ENCODE data around the gene CTU2. TPM values are rescaled to one million over a fixed set of nuclear protein-coding genes. Genes with fewer than 3 reads are reported as not detected.

The CTU2 gene
- total RNA-seq, 3 donors from 2014 or later: 7.3 to 8.2 (median 7.8) TPM

DNA sequence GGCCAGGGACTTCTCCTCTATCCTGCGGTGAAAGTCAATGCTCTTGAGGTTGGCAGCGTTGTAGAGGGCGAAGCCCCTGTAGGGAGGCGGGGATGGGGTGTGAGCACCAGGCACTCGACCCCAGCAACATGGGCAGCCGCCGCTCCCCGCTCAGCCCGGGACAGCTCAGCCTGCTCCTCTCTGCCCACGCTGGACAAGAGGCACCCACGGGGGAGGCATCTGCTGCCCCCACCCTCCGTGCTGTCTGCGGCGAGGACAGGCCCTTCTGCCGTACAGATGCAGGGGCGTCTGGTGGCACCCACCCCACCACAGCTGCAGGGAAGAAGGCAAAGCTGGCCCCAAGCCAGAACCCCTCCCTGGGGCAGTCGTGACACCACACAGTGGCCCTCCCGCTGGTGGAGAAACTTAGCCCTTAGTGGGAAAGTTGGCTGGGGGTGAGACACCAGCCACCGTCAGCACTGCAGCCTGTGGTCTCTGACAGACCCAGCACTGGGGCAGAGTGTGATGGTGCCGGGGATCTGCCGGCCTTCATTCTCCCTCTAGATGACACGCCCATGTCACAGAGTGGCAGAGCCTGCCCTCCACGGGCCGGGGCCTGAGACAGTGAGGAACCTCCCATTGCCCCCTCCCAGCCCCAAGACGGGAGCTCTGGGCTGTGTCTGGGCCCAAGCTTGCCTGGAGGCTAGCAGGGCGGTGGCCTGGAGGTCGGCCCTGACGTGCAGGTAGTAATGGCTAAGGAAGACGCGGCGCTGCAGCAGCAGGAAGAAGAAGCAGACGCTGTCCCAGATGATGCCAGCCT, 19.5 kb downstream of the CTU2 start:
- H3K36me3 ChIP-seq: no peaks in the 10 kb centered on the region

DNA sequence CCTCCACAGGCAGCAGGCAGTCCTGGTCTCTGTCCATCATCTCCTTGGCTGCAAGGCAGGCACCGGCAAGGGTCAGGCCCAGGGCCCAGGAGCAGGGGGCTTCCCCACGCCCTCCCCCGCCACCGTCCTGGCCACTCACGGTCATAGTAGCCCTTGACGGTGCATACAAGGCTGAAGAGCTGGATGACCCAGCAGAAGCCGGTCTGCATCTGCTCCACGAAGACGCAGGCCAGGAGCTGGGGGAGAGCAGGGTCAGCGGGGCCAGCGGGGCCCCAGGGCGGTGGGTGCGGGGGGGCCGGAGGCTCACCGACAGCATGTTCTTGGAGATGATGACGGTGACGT, 20.1 kb downstream of the CTU2 start:
- no peak for DNase-seq (ENCODE audit: low spot score in 2 of 2)
- Histone ChIP-seq H3K9me3 (no peaks in the 10 kb centered on the region), H3K4me3 (no peak overlapping the region), H3K27me3 (no peaks in the 10 kb centered on the region), H3K36me3 (no peaks in the 10 kb centered on the region), H3K4me1 (no peaks in the 10 kb centered on the region), H3K27ac (no peak overlapping the region)
- intact Hi-C loops (cut with DNase I; ENCODE audit: low total_unique reads): no loop called here
- TF ChIP-seq, protein P1, sequence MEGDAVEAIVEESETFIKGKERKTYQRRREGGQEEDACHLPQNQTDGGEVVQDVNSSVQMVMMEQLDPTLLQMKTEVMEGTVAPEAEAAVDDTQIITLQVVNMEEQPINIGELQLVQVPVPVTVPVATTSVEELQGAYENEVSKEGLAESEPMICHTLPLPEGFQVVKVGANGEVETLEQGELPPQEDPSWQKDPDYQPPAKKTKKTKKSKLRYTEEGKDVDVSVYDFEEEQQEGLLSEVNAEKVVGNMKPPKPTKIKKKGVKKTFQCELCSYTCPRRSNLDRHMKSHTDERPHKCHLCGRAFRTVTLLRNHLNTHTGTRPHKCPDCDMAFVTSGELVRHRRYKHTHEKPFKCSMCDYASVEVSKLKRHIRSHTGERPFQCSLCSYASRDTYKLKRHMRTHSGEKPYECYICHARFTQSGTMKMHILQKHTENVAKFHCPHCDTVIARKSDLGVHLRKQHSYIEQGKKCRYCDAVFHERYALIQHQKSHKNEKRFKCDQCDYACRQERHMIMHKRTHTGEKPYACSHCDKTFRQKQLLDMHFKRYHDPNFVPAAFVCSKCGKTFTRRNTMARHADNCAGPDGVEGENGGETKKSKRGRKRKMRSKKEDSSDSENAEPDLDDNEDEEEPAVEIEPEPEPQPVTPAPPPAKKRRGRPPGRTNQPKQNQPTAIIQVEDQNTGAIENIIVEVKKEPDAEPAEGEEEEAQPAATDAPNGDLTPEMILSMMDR (IDR thresholded peaks at IDR 0.05): no peak
- TF ChIP-seq POLR2AphosphoS5 (IDR thresholded peaks at IDR 0.05) (no peak), POLR2A (IDR thresholded peaks at IDR 0.05) (no peak)

More for the DNA sequence above, 19.5 kb downstream of the CTU2 start:
- H3K4me1 ChIP-seq: no peaks in the 10 kb centered on the region
- no peak overlapping the region for H3K4me3 ChIP-seq
- no peaks in the 10 kb centered on the region for H3K9me3 ChIP-seq
- TF ChIP-seq POLR2AphosphoS5 (IDR thresholded peaks at IDR 0.05): no peak
- no peak for TF ChIP-seq POLR2A (IDR thresholded peaks at IDR 0.05)
- TF ChIP-seq, protein P1 (IDR thresholded peaks at IDR 0.05): no peak
- H3K27me3 ChIP-seq: no peaks in the 10 kb centered on the region
- H3K27ac ChIP-seq: no peak overlapping the region
- intact Hi-C loops (cut with DNase I; ENCODE audit: low total_unique reads): no loop called here
- DNase-seq (ENCODE audit: low spot score in 2 of 2): no peak

DNA sequence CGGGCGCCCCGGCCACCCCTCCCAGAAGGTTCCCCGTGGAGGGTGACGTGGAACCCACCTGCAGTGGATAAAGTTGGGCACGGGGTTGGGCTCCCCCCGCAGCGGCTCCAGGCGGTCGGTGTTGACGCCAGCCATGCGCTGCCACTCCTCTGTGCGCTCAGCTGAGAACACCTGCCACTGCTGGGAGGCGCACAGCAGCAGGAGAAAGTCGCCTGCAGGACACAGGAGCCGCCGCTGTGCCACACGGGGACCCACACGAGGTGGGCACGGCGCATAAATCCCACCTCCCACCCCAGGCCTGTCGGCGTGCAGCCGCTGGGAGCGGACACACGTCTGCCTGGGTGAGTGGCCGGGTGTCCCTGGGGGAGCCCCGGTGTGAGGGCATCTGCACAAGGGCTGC, 20.7 kb downstream of the CTU2 start:
- Histone ChIP-seq H3K4me3 (no peak overlapping the region), H3K9me3 (no peaks in the 10 kb centered on the region), H3K27me3 (no peaks in the 10 kb centered on the region), H3K27ac (no peak overlapping the region), H3K4me1 (no peaks in the 10 kb centered on the region), H3K36me3 (no peaks in the 10 kb centered on the region)
- intact Hi-C loops (cut with DNase I; ENCODE audit: low total_unique reads): no loop called here
- no peak for DNase-seq (ENCODE audit: low spot score in 2 of 2)
- TF ChIP-seq, protein P1 (IDR thresholded peaks at IDR 0.05): no peak
- TF ChIP-seq POLR2AphosphoS5 (IDR thresholded peaks at IDR 0.05) (no peak), POLR2A (IDR thresholded peaks at IDR 0.05) (no peak)

- Histone ChIP-seq H3K36me3 (no peaks in the 10 kb centered on the region), H3K4me3 (no peak overlapping the region), H3K27ac (no peak overlapping the region), H3K27me3 (no peaks in the 10 kb centered on the region), H3K4me1 (no peaks in the 10 kb centered on the region), H3K9me3 (no peaks in the 10 kb centered on the region)
- intact Hi-C loops (cut with DNase I; ENCODE audit: low total_unique reads): no loop called here
- no peak for DNase-seq (ENCODE audit: low spot score in 2 of 2)
- TF ChIP-seq, protein P1 (IDR thresholded peaks at IDR 0.05): no peak
Measured at GRCh38 chr16:88727871-88728270, 21.6 kb downstream of the CTU2 start.

GRCh38 chr16:88730632-88731607, 24.6 kb downstream of the CTU2 start:
- no peak overlapping the region for H3K4me3 ChIP-seq
- no peaks in the 10 kb centered on the region for H3K27me3 ChIP-seq
- intact Hi-C loops (cut with DNase I; ENCODE audit: low total_unique reads): no loop called here
- no peak for TF ChIP-seq POLR2A (IDR thresholded peaks at IDR 0.05)
- TF ChIP-seq, protein P1 (IDR thresholded peaks at IDR 0.05): no peak
- TF ChIP-seq POLR2AphosphoS5 (IDR thresholded peaks at IDR 0.05): no peak
- no peaks in the 10 kb centered on the region for H3K4me1 ChIP-seq
- no peak for DNase-seq (ENCODE audit: low spot score in 2 of 2)
- peaks cover 7% of the 10 kb centered on the region for H3K36me3 ChIP-seq
- no peak overlapping the region for H3K27ac ChIP-seq
- no peaks in the 10 kb centered on the region for H3K9me3 ChIP-seq

Measured in breast epithelium (tissue), 4 donors.